Stimulated activated CD4-positive, alpha-beta T cell treated with anti-CD3 and anti-CD28 coated beads, Interleukin-1b, Interleukin-23, amount 100 ng/mL, for 24 hours (primary cell): ENCODE measurements around the gene KDM8.
A peak's percentile ranks its signal among the peaks of the same experiment; 100 is the strongest.
"Not testable (repeated sequence)": the region's sequence is repeated elsewhere in the genome, so short reads cannot be mapped to it uniquely, and the experiment has no call there.

Source experiments
- DNase-seq, 4 experiments: peaks; one replicate each; pipeline ENCODE4 v3.0.0-alpha.2; 2020; ENCODE audit warnings: low read depth in 4 of 4, low spot score in 1 of 4

KDM8 gene

DNA sequence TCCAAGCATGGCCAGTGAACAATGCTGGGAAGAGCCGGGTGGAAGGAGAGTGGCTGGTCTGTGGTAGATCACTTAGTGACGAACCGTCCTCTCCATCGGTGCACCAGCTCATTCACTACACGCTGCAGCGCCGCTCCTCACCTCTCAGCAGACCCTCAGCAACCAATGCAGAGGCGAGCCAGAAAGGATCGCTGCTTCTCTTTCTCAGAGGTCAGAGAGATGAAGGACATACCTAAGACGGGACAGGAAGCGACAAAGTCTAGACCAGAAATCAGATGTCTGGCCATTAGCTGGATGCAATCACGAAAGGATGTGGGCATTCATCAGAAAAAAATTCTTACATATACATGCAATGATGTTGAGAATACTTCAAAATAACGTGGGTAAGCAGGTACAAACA, 38.3 kb downstream of the KDM8 start:
- DNase-seq, result no peak

DNA sequence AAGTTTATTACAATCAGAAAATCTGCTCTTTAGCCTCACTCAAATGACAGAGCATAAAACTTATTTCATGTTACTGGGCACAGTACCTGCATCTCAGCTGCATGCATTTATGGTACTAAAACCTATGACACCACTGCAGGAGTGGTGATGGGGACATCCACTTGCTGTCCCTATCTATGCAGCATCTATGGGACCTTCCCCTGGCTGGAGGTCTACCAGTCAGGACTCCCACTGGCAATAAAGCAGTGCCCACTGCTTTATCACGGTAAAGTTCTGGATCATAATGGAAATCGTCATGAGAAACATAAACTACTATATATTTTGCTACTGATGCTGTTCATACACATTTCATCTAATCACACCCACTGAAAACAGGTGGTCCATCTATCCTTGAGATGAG, 39.1 kb downstream of the KDM8 start:
- no peak for DNase-seq

DNA sequence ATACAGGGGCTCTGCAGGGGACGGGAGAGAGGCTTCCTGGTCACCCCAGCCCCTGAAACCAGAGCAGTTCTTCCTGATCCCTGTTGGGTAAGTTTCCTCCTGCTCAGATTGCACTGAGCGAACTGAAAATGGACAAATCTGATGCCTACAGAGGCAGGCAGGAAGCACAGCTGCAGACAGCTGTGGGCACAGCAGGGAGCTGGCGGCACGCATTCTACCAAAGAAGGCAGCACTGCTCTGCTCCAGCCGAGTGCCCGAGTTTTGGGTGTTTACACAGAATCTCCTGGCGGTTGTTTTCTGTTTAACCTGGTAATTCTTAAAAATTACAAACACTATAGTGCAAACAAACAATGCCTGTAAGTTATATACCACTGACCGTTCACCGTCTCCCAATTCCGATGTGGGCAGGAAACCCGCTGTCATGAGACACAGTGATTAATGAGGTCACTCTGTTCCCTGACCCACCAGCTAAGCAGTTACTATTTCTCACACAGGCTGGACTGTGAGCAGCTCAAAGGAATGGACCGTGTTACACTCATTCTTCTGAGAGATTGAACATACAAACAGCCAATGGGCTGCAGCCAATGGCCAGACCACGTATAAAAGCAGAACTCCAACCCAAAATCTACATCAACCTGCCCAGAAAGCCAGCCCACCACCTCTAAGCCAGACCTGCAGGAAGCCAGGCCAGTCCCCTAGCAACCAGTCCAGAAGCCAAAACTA, 39.7 kb downstream of the KDM8 start:
- DNase-seq, result no peak

DNA sequence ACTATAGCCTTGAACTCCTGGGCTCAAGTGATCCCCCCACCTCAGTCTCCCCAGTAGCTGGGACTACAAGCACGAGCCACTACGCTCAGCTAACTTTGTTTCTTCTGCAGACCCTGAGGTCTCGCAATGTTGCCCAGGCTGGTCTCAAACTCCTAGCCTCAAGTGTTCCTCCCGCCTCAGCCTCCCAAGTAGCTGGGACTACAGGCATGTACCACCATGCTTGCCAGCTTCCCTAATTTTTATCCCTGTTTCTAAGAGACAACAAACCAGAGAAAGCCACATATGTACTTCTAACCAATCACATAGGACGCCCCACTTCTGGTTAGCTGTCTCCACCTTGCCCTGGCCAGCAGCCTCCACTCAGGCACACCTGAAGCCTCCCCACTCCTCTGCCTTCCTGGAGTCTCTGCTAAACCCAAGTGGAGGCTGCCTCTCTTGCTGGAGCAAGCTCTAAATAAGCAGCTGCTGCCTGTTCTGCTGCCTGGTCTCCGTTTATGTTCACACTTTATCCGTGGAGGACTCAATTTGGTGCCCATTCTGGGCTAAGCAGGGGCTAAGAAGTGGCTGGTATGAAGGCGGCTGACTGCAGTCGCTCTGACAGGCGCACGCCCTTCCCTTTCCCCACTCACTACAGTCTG, 40.5 kb downstream of the KDM8 start:
- no peak for DNase-seq

DNA sequence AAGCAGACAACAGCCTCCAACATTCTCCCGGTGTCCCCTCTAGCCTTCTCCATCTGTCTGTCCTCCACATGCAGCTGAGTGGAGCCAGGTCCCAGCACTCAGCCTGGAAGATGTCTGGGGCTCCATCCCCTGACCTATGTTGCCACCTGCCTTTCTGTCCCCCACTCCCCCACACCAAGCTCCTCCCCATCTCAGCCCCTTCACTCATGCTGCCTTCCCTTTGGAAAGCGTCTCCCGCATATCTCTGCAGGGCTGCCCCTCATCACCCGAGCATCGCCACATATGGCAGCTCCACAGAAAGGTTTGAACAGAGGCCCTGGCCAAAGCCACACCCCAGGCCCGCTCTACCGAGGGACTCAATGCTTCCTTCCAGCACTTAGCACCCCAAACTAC, 41.0 kb downstream of the KDM8 start:
- no peak for DNase-seq

DNA sequence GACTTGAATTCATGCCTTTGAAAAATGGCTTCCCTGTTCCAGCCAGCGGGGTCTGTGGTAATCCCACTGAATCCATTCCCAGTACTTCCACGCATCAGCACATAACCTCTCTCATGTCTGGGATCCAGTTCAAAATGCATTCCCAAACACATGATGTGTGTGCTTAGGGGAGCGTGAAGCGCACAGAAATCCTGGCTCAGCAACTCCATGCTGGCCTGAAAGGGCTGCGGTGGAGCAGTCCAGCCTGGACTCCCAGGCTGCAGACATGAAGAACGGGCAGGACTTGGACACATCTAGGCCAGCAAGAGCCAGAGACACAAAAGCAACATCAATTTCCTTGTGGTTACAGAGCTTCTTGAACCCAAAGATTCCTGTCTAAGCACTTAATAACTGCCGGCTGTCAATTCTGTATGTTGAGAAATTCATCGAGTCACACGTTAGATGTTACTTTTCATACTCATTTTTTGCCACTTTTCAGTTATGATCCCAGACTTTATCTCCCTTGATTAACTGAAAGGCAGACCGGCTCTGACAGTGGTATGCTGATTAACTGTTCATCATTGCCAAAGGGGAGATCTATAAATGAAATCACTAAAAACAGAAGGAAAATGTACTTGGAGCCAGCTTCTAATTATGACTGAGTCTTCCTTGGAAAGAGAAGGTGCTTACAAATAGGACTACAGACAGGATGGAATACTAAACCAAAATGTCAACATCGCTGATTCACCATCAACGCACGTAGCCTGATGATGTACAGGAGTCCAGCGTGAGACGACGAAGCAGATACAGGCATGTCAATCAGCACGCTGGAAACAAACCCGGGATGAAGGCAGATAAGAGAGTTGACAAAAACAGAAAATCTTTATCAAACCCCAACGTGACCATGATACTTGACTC, 42.2 kb downstream of the KDM8 start:
- peak in 2 of 4 experiments; percentile 33 to 58 for DNase-seq

DNA sequence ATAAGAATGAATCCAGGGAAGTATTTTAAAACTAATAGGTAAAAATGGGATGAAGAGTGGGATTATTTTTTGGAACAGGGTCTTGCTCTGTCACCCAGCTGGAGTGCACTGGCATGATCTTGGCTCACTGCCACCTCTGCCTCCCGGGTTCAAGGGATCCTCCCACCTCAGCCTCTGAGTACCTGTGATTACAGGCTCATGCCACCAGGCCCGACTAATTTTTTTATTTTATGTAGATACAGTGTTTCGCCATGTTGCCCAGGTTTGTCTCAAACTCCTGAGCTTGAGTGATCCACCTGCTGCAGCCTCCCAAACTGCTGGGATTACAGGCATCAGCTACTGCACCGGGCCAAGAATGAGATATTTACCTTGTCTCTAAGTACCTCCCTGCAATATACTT, 43.1 kb downstream of the KDM8 start:
- no peak for DNase-seq

DNA sequence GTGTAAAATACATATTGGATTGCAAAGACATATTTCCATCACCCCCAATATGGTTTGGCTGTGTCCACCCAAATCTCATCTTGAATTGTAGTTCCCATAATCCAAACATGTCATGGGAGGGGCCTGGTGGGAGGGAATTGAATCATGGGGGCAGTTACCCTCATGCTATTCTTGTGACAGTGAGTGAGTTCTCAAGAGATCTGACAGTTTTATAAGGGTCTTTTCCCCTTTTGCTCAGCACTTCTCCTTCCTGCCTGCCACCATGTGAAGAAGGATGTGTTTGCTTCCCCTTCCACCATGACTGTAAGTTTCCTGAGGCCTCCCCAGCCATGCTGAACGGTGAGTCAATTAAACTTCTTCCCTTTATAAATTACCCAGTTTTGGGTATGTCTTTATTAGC, 43.8 kb downstream of the KDM8 start:
- not testable (repeated sequence) for DNase-seq

DNA sequence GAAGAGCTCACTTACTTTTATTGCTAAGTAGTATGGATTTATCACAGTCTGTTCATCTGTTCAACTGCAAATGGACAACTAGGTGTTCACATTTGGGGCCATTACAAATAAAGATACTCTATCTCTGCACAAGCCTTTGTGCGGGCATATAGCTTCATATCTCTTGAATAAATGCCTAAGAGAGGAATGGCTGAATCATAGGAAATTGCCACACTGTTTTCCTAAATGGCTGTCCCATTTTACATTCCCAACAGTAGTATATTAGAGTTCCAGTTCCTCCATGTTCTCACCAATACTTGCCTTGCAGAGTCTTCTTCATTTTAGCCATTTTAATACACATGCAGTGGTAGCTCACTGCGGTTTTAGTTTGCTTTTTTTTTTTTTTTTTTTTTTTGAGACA, 44.7 kb downstream of the KDM8 start:
- no peak for DNase-seq

DNA sequence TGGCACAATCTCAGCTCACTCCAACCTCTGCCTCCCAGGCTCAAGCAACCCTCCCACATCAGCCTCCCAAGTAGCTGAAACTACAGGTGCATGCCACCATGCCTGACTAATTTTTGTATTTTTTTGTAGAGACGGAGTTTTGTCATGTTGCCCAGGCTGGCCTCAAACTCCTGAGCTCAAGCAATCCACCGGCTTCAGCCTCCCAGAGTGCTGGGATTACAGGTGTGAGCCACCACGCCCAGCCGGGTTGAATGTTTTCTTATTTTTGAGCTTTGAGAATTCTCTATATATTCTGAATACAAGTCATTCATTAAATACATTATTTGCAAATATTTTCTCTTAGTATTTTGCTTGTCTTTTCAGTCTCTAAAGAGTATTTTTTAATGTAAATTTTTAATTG, 45.6 kb downstream of the KDM8 start:
- DNase-seq, result not testable (repeated sequence)

DNA sequence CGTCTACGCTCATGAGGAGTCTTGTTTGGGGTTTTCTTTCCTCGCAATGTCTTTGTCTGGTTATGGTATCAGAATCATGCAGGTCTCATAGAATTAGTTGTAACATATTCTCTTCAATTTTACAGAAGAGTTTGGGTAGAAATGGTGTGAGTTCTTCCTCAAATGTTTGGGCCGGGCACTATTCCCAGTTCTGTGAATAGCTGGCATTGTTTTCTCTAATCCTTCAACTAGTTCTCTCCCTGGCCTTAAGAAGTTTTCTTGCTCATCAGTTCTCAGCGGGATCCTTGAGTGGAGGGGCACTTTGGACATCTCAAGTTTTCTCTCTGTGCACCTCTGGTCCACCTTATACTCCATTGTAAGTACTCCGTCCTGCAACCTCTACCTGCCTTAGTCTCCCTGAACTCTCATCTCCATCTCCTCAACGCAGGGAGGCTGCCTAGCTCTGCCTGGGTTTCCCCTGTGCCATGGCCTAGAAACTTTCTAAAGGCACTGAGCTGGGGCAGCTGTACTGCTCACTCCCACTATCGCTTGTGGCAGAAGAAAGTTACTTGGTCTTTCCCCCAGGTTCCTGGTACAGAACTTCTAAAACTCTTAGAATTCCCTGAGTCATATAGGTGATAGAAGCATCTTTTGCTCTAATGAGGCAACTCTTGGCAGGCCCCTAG, 48.3 kb downstream of the KDM8 start:
- DNase-seq, result no peak

DNA sequence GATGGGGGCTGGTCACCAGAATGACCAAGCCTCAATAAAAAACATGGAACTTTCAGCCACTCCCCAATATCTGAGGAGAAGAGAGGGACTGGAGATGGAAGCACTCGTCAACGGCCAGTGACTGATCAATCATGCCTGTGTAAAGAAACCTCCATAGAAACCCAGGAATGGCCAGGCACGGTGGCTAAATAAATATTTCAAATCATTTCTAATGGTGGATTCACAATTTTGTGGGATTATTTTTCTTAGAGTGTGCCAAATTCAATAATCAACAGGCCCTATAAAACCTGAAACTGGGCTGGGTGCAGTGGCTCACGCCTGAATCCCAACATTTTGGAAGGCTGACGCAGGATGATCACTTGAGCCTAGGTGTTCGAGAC, 48.9 kb downstream of the KDM8 start:
- no peak for DNase-seq

DNA sequence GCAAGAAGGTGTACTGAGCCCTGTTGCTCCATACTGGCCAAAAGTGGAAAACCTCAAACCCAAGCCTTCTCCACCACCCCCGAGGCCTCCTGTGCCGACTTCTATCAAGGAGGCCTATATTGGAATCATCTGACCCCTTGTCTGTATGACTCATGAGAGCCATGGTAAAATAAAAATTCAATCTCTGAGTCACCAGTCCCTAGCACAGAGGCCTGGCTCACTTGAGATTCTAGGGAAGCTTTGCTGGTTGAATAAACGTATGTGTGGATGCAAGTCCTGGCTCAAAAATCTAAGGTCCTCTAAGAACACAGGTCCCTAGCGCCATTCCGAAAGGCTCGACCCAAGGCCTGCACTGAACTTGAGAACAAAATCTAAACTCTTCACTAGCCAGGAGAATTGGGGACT, 50.2 kb downstream of the KDM8 start:
- DNase-seq, result no peak

DNA sequence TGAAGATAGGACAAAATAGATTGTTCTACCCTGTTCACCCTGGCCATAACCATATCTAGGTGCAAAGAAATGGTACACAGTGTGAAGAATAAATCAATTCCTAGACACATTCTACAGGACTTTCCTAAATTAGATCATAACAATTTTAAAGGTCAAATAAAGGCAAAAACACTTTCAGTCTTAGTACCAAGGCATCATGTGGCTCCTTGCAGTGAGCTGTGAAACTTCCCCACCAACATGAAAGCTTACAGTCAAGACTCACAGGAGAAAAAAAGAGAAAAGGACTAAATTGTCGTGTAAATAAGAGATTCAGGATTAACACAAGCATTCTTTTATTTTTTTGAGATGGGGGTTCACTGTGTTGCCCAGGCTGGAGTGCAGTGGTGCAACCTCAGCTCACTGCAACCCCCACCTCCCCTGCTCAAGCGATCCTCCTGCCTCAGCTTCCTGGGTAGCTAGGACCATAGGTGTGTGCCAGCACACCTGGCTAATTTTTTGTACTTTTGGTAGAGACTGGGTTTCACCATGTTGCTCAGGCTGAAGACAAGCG, 51.0 kb downstream of the KDM8 start:
- no peak for DNase-seq

DNA sequence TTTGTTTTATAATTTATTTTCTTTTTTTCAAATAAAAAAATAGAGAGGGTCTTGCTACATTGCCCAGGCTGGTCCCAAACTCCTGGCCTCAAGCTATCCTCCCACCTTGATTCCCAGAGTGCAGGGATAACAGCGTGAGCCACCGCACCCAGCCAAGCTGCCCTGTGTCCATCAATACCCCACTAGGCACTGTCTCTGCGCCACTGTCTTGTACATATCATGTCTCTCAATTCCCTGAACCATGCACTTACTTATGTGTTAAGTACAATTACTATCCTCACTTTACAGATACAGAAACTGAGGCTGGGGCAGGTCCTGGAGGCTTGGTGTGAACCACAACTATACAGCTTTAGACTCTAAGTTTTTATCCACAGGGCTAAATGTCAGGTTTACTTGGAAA, 53.5 kb downstream of the KDM8 start:
- DNase-seq, result no peak

DNA sequence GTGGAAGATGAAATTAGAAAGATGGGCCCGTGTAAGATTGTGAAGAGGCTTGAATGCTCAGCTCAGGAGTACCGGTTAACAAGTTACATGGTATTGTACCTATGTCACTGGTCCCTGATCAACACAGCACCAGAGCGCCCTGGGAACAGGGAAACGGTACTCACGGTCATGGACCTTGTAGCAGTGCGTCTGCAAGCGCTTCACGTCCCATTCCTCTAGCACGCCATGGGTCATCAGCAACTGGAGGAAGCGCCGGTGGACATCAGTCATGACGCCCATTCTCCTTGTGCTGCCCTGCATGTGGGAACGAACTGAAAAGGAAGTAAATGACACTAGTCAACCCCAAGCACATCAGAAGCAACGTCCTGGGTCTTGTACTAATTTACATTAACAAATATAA, 53.9 kb downstream of the KDM8 start:
- no peak for DNase-seq

DNA sequence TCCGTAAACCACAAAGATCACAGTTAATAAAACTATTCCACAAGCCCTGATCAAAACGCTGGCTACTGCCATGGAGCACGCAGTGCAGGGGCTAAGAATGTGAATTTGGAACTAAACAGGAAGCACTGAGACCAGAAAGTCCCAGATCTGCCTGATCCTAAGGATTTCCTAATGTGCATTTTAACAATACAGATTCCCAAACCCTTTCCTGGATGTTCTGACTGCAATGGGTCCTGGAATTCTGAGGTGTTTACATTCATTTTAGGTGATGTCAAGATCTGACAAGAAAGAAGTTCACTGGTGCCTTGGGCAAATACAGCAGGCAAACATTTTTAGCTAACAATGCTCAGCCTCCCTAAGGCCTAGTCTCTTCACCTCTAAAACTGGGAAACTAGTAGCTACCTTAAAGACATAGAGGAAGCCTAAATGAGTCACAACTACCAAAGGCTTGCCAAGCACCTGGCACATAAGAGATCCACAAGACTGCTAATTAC, 55.0 kb downstream of the KDM8 start:
- DNase-seq, result no peak

DNA sequence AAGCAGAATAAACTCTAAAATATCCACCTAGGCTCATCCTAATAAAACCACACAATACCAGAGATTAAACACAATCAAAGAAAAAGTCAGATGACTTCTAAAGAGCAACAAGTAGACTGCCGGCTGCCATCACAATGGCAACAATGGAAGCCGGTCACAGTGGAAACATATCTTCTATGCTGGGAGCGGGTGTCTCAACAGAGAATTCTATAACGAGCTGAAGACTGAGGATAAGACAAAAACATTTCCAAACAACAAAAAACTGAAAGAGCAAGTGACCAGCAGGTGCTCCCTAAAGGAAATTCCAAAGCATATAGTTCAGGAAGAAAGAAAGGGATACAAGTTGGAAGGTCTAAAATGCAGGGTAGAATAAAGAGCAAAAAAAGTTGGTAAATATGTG, 56.4 kb downstream of the KDM8 start:
- no peak for DNase-seq

DNA sequence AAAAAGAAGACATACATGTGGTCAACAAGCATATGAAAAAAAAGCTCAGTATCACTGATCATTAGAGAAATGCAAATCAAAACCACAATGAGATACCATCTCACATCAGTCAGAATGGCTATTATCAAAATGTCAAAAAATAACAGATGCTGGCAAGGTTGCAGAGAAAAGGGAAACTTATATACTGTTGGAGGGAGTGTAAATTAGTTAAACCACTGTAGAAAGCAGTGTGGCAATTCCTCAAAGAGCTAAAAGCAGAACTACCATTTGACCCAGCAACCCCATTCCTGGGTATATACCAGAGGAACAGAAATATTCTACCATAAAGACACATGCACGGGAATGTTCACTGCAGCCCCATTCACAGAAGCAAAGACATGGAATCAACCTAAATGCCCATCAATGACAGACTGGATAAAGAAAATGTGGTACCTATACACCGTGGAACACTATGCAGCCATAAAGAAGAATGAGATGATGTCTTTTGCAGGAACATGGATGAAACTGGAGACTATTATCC, 59.6 kb downstream of the KDM8 start:
- DNase-seq, result not testable (repeated sequence)

DNA sequence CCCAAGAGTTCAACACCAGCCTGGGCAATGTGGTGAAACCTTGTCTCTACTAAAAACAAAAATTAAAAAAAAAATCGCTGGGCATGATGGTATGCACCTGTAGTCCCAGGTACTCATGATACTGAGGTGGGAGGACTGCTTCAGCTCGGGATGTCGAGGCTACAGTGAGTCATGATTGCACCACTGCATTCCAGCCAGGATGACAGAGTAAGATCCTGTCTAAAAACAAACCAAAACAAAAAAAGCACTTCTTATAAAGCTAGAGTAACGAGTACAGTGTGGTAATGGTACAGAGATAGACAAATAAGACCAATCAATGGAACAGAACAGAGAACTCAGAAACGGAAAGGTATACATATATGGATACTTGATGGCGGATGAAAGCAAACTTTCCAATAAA, 60.8 kb downstream of the KDM8 start:
- no peak for DNase-seq

DNA sequence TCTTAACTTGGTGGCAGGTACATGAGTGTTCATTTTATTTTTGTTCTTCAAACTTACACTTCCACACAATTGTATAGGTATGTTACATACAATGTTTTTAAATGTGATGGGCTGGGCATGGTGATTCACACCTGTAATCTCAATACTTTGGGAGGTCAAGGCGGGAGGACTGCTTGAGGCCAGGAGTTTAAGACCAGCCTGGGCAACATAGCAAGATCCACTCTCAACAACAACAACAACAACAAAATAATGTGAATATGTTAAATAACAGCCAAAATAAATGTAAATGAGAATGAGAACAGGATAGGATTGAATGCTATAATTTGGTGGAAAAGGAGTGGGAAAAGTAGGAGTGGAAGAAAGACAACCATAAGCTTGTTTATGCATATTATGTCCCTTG, 62.7 kb downstream of the KDM8 start:
- DNase-seq, result no peak
